Stimulated activated naive CD8-positive, alpha-beta T cell treated with anti-CD3 and anti-CD28 coated beads, Interleukin-15, Interleukin-2, amounts not matched to agents 100 ng/mL and 50 ng/mL, for 24 hours (primary cell): ENCODE data around the gene CHGA.

Experiments used
- H3K27ac Mint-ChIP-seq: one replicate; pipeline ENCODE4 v1.8.0; 2021; ENCODE audit warnings: mild to moderate bottlenecking, mixed read lengths
- H3K27me3 Mint-ChIP-seq: one replicate; pipeline ENCODE4 v1.8.0; 2021; ENCODE audit warnings: mixed read lengths
- H3K36me3 Mint-ChIP-seq: one replicate; pipeline ENCODE4 v1.8.0; 2021; ENCODE audit warnings: low read depth, mixed read lengths
- H3K4me1 Mint-ChIP-seq: one replicate; pipeline ENCODE4 v1.8.0; 2021; ENCODE audit warnings: low read depth, mixed read lengths
- H3K4me3 Mint-ChIP-seq: one replicate; pipeline ENCODE4 v1.8.0; 2021; ENCODE audit warnings: mild to moderate bottlenecking, mixed read lengths
- H3K9me3 Mint-ChIP-seq: one replicate; pipeline ENCODE4 v1.8.0; 2021; ENCODE audit warnings: mixed read lengths

Gene CHGA

DNA sequence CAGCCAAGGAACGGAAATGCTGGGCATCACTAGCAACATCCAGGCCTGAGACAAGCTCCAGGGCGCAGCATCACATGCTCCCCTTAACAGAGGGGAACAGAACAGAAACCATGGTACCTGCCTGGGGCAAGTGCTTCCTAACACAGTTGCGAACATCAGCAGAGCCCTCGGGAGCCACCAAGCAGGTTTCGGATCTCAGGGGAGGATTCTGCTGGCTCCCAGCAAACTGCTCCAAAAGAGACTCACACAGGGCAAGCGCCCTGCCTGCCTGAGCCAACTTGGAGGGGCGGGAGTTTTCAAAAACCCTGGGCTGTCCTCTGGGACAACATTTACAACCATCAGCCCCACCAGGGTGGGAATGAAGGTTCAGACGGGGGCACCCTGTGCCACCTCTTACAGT is 19.6 kb downstream of the CHGA start:
- no peak overlapping the region for H3K27ac Mint-ChIP-seq
- peaks cover 16% of the 10 kb centered on the region for H3K36me3 Mint-ChIP-seq
- no peaks in the 10 kb centered on the region for H3K9me3 Mint-ChIP-seq
- peaks cover 2% of the 10 kb centered on the region for H3K4me1 Mint-ChIP-seq
- H3K4me3 Mint-ChIP-seq, result no peak overlapping the region
- no peaks in the 10 kb centered on the region for H3K27me3 Mint-ChIP-seq

DNA sequence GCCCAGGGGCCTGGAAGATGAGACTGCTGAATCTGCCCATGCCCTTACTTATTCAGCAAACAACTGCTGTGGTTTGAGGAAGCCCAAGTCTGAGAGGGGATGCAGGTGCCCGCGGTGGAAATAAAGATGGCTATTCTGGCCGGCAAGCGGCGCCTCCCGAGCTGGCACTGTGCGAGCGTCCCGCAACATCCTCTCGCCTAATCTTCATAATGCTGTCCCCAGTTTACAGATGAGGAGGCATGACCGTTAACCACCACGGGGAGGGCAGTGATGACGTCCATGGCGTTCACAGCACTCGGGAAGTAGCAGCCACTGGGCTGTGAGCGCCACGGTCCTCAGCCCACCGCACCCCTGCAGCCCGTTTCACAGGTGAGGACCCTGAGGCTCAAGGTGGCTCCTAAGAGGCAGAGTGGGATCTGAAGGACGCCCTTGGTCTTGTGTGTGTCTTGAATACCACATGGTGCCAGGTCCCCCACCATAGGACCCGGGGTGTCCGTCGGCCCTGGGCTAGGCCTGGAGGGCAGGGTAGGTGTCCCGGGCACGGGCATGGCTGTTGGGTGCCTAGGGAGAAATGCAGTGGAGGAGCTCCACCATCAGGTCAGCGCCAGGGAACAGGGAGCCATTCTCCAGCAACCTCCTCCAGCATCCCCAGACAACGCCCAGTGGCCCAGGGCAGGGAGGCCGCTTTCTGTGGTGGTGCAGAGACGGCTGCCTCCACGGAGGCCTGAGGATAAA is 20.2 kb downstream of the CHGA start:
- no peak overlapping the region for H3K27ac Mint-ChIP-seq
- H3K4me3 Mint-ChIP-seq, result no peak overlapping the region
- no peaks in the 10 kb centered on the region for H3K9me3 Mint-ChIP-seq
- no peaks in the 10 kb centered on the region for H3K4me1 Mint-ChIP-seq
- peaks cover 16% of the 10 kb centered on the region for H3K36me3 Mint-ChIP-seq
- no peaks in the 10 kb centered on the region for H3K27me3 Mint-ChIP-seq

GRCh38 chr14:92943855-92944570 is 21.1 kb downstream of the CHGA start:
- H3K27me3 Mint-ChIP-seq, result no peaks in the 10 kb centered on the region
- no peaks in the 10 kb centered on the region for H3K4me1 Mint-ChIP-seq
- H3K36me3 Mint-ChIP-seq, result peaks cover 16% of the 10 kb centered on the region
- H3K27ac Mint-ChIP-seq, result no peak overlapping the region
- no peak overlapping the region for H3K4me3 Mint-ChIP-seq
- no peaks in the 10 kb centered on the region for H3K9me3 Mint-ChIP-seq

- Mint-ChIP-seq H3K4me3 (no peak overlapping the region), H3K27me3 (no peaks in the 10 kb centered on the region), H3K36me3 (peaks cover 16% of the 10 kb centered on the region), H3K27ac (no peak overlapping the region), H3K4me1 (no peaks in the 10 kb centered on the region), H3K9me3 (no peaks in the 10 kb centered on the region)
Measured at GRCh38 chr14:92944976-92945375, 22.0 kb downstream of the CHGA start.

DNA sequence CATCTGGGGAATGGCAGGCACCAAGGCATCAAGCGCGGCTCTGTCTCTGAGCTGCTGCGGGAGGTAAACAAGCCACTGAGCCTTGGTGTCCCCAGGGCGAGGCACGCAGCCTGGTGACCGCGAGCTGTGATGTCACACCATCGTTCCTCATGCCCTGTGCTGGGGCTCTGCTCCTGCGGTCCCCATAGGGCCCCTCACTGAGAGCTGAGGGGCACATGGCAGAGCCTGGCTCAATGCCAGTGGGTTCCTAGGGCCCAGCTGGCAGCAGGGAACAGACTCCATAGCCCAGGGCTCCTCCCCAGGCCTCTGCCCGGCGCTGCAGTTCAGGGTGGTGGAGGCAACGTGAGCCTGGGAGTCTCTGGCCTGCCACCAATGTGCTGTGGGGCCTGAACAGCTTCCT is 22.6 kb downstream of the CHGA start:
- H3K27ac Mint-ChIP-seq, result no peak overlapping the region
- H3K4me1 Mint-ChIP-seq, result no peaks in the 10 kb centered on the region
- peaks cover 16% of the 10 kb centered on the region for H3K36me3 Mint-ChIP-seq
- H3K4me3 Mint-ChIP-seq, result no peak overlapping the region
- no peaks in the 10 kb centered on the region for H3K27me3 Mint-ChIP-seq
- H3K9me3 Mint-ChIP-seq, result no peaks in the 10 kb centered on the region

DNA sequence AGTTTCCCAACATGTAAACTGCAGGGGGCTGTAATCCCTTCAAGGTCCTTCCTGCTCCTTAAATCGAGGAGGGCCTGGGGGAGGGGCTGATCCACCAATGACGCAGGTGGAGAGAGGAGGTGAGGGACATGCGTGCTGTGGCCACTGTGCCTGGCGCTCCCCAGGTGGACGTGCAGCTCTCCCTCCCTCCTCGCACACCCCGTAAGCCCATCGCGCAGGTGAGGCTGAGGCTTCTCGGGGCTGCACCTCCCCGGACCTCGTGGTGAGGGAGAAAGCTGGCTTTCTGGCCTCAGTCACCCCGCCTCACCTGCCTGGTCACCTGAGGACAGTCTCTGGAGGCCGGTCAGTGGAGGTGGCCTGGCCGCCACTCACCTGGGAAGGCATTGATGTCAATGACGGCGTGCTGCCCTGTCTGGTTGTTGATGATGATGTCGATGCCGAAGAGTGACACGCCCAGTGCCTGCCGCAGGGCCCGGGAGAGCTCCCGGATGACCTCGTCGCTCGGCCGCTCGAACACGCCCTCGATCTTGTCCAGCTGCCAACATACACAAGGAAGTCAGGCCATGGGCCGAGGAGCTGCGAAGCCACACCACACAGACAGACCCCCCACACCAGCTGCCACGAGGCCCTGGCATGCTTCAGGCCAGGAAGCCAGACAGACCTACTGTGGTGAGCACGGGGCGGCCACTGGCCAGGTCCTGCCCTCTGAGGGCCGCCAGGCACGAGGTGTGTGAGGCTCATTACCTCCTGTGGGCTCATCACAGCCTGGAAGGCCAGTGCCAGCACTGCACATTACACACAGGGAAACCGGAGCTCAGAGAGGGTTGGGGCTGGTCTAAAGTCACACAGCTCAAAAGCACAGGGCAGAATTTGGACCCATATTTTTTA is 23.3 kb downstream of the CHGA start:
- H3K27me3 Mint-ChIP-seq, result no peaks in the 10 kb centered on the region
- H3K27ac Mint-ChIP-seq, result no peak overlapping the region
- peaks cover 16% of the 10 kb centered on the region for H3K36me3 Mint-ChIP-seq
- H3K9me3 Mint-ChIP-seq, result no peaks in the 10 kb centered on the region
- no peak overlapping the region for H3K4me3 Mint-ChIP-seq
- no peaks in the 10 kb centered on the region for H3K4me1 Mint-ChIP-seq

- H3K9me3 Mint-ChIP-seq, result no peaks in the 10 kb centered on the region
- peaks cover 1% of the 10 kb centered on the region for H3K4me1 Mint-ChIP-seq
- no peak overlapping the region for H3K27ac Mint-ChIP-seq
- H3K36me3 Mint-ChIP-seq, result peaks cover 15% of the 10 kb centered on the region
- H3K27me3 Mint-ChIP-seq, result no peaks in the 10 kb centered on the region
- H3K4me3 Mint-ChIP-seq, result no peak overlapping the region
Measured at GRCh38 chr14:92946847-92947545, 24.0 kb downstream of the CHGA start.

- no peaks in the 10 kb centered on the region for H3K9me3 Mint-ChIP-seq
- H3K27me3 Mint-ChIP-seq, result no peaks in the 10 kb centered on the region
- no peak overlapping the region for H3K4me3 Mint-ChIP-seq
- peaks cover 3% of the 10 kb centered on the region for H3K4me1 Mint-ChIP-seq
- H3K36me3 Mint-ChIP-seq, result peaks cover 15% of the 10 kb centered on the region
- H3K27ac Mint-ChIP-seq, result no peak overlapping the region
Measured at GRCh38 chr14:92948647-92949046, 25.7 kb downstream of the CHGA start.

GRCh38 chr14:92949496-92950192 is 26.7 kb downstream of the CHGA start:
- Mint-ChIP-seq H3K9me3 (no peaks in the 10 kb centered on the region), H3K4me1 (peaks cover 3% of the 10 kb centered on the region), H3K4me3 (no peak overlapping the region), H3K36me3 (peaks cover 9% of the 10 kb centered on the region), H3K27ac (no peak overlapping the region), H3K27me3 (no peaks in the 10 kb centered on the region)

DNA sequence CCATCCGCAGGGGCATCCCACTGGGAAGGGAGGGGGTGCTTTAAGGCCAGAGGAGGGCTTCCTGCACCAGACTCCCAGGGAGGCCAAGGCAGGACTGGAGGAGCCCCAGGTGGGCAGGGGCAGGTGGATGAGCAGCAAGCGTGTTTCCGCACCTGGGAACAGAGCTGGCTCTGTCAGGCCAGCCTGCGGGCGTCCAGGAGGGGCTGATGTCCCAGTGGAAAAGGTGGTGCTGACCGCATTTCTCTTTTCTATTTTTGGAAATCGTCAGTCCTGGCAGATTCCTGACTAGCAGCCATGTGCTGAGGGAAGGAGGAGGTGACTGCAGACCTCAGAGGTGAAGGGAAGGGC is 27.2 kb downstream of the CHGA start:
- H3K36me3 Mint-ChIP-seq, result peaks cover 7% of the 10 kb centered on the region
- H3K4me3 Mint-ChIP-seq, result no peak overlapping the region
- no peaks in the 10 kb centered on the region for H3K9me3 Mint-ChIP-seq
- no peaks in the 10 kb centered on the region for H3K27me3 Mint-ChIP-seq
- H3K27ac Mint-ChIP-seq, result no peak overlapping the region
- peaks cover 3% of the 10 kb centered on the region for H3K4me1 Mint-ChIP-seq

DNA sequence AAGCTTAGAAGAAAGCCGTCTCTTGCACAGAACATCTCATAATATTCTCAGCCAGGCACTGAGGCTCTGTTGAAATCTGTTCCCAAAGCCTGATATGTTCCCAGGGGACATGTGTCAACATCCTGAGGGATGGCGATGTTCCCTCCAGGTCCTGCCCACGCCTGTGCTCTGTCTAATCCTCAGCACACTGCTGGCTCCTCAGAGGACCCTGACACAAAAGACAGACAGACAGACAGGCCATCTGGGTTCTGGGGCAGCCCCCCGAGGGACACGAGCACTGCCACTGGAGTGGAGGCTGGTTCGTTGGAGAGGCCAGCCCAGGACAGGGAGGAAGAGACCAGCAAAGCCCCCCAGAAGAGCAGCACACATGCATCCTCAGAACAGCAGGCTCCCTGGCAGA is 27.8 kb downstream of the CHGA start:
- Mint-ChIP-seq H3K4me1 (peaks cover 3% of the 10 kb centered on the region), H3K27me3 (no peaks in the 10 kb centered on the region), H3K36me3 (peaks cover 8% of the 10 kb centered on the region), H3K9me3 (no peaks in the 10 kb centered on the region), H3K4me3 (no peak overlapping the region), H3K27ac (no peak overlapping the region)

DNA sequence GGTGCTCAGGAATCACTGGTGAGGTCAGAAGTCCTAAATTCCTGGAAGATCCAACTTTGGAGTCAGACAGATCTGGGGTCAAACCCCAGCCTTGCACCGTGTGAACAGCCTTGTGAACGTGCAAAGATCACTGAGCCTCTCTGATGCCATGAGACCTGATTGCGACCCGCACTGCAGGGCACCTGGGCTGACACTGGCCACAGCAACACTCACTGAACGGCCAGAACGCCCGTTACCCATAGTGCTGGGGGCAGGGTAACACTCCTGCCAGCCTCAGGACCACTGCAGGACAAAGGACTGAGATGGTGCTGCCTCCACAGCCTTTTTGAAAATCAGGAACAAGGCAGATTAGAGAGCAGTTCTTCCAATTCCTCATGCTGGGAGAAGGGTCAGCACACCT is 28.3 kb downstream of the CHGA start:
- H3K27ac Mint-ChIP-seq, result no peak overlapping the region
- no peak overlapping the region for H3K4me3 Mint-ChIP-seq
- peaks cover 12% of the 10 kb centered on the region for H3K36me3 Mint-ChIP-seq
- peaks cover 3% of the 10 kb centered on the region for H3K4me1 Mint-ChIP-seq
- no peaks in the 10 kb centered on the region for H3K9me3 Mint-ChIP-seq
- no peaks in the 10 kb centered on the region for H3K27me3 Mint-ChIP-seq

- no peak overlapping the region for H3K4me3 Mint-ChIP-seq
- peaks cover 3% of the 10 kb centered on the region for H3K4me1 Mint-ChIP-seq
- H3K36me3 Mint-ChIP-seq, result peaks cover 15% of the 10 kb centered on the region
- peak overlapping the region; percentile 63 for H3K27ac Mint-ChIP-seq
- H3K27me3 Mint-ChIP-seq, result no peaks in the 10 kb centered on the region
- no peaks in the 10 kb centered on the region for H3K9me3 Mint-ChIP-seq
Measured at GRCh38 chr14:92951912-92952471, 29.0 kb downstream of the CHGA start.
